Esophagus (tissue), 2 donors: ENCODE results near the gene MEGF9. TPM values are rescaled to one million over a fixed set of nuclear protein-coding genes. Genes with fewer than 3 reads are reported as not detected.

ENCODE experiments used
- polyA plus RNA-seq, 2 donors: library from polyadenylated mRNA; stranded (reverse); fragments of 200-250 nt; gene quantifications; one replicate each; pipeline ENCODE4 v1.2.3, GENCODE V29; 2013
- donor health status: healthy with polysubstance abuse.
- donor health status: Bipolar disorder and iron deficiency.

Gene MEGF9
- polyA plus RNA-seq, 2 donors: 7.3 to 8.0 TPM

Other genes starting within 250 kb of the MEGF9 start
- gene CDK5RAP2, start 134.3 kb downstream of the MEGF9 start, polyA plus RNA-seq: 10 to 100 TPM; 18.6 to 20.4 TPM
- gene FBXW2, start 78.9 kb upstream of the MEGF9 start, polyA plus RNA-seq: 10 to 100 TPM in 1 of 2 donors, 1 to 10 TPM in 1; 7.1 to 15.7 TPM
- 10 to 100 TPM; 12.1 to 15.8 TPM for gene PSMD5, start 128.5 kb upstream of the MEGF9 start, polyA plus RNA-seq
- gene PHF19, start 162.7 kb upstream of the MEGF9 start, polyA plus RNA-seq: 10 to 100 TPM; 22.3 to 28.8 TPM
- 1 to 10 TPM; 2.7 to 6.1 TPM for gene TRAF1, start 212.3 kb upstream of the MEGF9 start, polyA plus RNA-seq